Activated naive CD8-positive, alpha-beta T cell treated with anti-CD3 and anti-CD28 coated beads, Interleukin-2, amount 10 ng/mL, durations not matched to agents 7 days and 5 days (primary cell): ENCODE data around the gene QRFP. TPM values are rescaled to one million over a fixed set of nuclear protein-coding genes. Genes with fewer than 3 reads are reported as not detected.

Experiments
- ATAC-seq: fragments of 150-1000 bp; cut with Tn5 transposase; one replicate; pipeline ENCODE4 v1.10.0; 2021; ENCODE audit warnings: low read depth, moderate library complexity
- POLR2A ChIA-PET: fragments of 350-600 bp; sonication (Branson Sonifier 250); formaldehyde crosslinking; loops from one replicate; lab custom pipeline; 2021; ENCODE audit warnings: antibody characterized with exemption; lab: Charles Lee
- DNase-seq: peaks from one replicate; pipeline ENCODE4 v3.0.0; 2021
- H3K27ac Mint-ChIP-seq: one replicate; pipeline ENCODE4 v1.8.0; 2022; ENCODE audit warnings: mild to moderate bottlenecking, mixed read lengths
- H3K27me3 Mint-ChIP-seq: one replicate; pipeline ENCODE4 v1.8.0; 2022; ENCODE audit warnings: mild to moderate bottlenecking, moderate library complexity, mixed read lengths
- H3K36me3 Mint-ChIP-seq: one replicate; pipeline ENCODE4 v1.8.0; 2021; ENCODE audit warnings: mild to moderate bottlenecking, mixed read lengths
- H3K4me1 Mint-ChIP-seq: one replicate; pipeline ENCODE4 v1.8.0; 2021; ENCODE audit warnings: mixed read lengths
- H3K4me3 Mint-ChIP-seq: one replicate; pipeline ENCODE4 v1.8.0; 2022; ENCODE audit warnings: mild to moderate bottlenecking, moderate library complexity, mixed read lengths
- H3K9me3 Mint-ChIP-seq: one replicate; pipeline ENCODE4 v1.8.0; 2021; ENCODE audit warnings: mixed read lengths
- total RNA-seq, 2 experiments: library from RNA; stranded (reverse); gene quantifications; one replicate each; pipeline ENCODE4 v1.2.3, GENCODE V29; 2021

QRFP gene
- total RNA-seq, 2 experiments from 2014 or later, result not detected

DNA sequence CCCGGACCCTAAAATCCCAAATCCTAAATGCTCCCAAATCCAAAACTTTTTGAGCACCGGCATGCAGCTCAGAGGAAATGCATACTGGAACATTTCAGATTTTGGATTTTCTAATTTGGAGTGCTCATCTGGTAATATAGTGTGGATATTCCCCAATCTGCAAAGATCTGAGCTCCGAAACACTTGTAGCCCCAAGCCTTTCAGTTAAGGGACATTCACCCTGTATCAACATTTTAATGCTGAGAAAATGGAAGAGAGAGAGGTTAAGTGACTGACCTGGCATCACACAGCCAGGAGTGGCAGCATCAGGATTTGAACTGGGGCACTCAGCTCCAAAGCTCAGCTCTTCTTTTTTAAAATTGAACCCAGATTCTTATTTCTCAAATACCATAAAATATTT lies 30.7 kb downstream of the QRFP start:
- Mint-ChIP-seq H3K36me3 (no peaks in the 10 kb centered on the region), H3K27ac (no peak overlapping the region), H3K4me3 (no peak overlapping the region), H3K9me3 (no peaks in the 10 kb centered on the region), H3K27me3 (no peaks in the 10 kb centered on the region), H3K4me1 (no peaks in the 10 kb centered on the region)
- POLR2A ChIA-PET, result interaction anchor here (1.4 kb wide), 1 partner anchor 181 kb away, joined by 5 read pairs; no protein-coding TSS in a partner anchor
- DNase-seq (no peak), ATAC-seq (no peak)

- no peaks in the 10 kb centered on the region for H3K4me1 Mint-ChIP-seq
- no peak for DNase-seq
- no peaks in the 10 kb centered on the region for H3K36me3 Mint-ChIP-seq
- H3K9me3 Mint-ChIP-seq, result no peaks in the 10 kb centered on the region
- ATAC-seq, result no peak
- H3K4me3 Mint-ChIP-seq, result no peak overlapping the region
- H3K27me3 Mint-ChIP-seq, result no peaks in the 10 kb centered on the region
- POLR2A ChIA-PET, result no interaction called here
- H3K27ac Mint-ChIP-seq, result no peak overlapping the region
Observed at GRCh38 chr9:130864541-130864940, 32.1 kb downstream of the QRFP start.

- Mint-ChIP-seq H3K27ac (no peak overlapping the region), H3K9me3 (no peaks in the 10 kb centered on the region), H3K36me3 (no peaks in the 10 kb centered on the region), H3K4me1 (no peaks in the 10 kb centered on the region), H3K4me3 (no peak overlapping the region), H3K27me3 (no peaks in the 10 kb centered on the region)
- POLR2A ChIA-PET, result no interaction called here
- ATAC-seq (no peak), DNase-seq (no peak)
Observed at GRCh38 chr9:130862747-130863146, 33.9 kb downstream of the QRFP start.

DNA sequence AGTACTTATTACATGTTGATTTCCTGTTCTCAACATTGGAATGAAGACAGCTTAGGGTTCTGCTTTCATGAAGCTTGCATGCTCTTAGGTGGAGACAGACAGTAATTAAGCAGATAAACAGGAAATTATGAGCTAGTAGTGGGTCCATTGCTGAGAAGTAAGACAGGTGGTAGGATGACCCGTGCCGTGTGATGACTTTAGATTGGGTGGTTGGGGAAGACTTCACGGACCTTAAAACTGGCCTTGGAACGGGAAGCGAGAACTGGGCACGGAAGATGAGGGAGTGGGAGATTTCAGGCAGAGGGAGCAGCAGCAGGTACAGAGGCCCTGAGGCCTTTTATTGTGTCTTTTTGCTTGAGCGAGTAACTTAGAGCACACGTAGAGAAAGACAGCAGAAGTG lies 34.4 kb downstream of the QRFP start:
- H3K27ac Mint-ChIP-seq, result no peak overlapping the region
- no peaks in the 10 kb centered on the region for H3K9me3 Mint-ChIP-seq
- H3K27me3 Mint-ChIP-seq, result no peaks in the 10 kb centered on the region
- no peaks in the 10 kb centered on the region for H3K4me1 Mint-ChIP-seq
- no peak for DNase-seq
- no peak overlapping the region for H3K4me3 Mint-ChIP-seq
- POLR2A ChIA-PET, result no interaction called here
- ATAC-seq, result no peak
- H3K36me3 Mint-ChIP-seq, result no peaks in the 10 kb centered on the region

DNA sequence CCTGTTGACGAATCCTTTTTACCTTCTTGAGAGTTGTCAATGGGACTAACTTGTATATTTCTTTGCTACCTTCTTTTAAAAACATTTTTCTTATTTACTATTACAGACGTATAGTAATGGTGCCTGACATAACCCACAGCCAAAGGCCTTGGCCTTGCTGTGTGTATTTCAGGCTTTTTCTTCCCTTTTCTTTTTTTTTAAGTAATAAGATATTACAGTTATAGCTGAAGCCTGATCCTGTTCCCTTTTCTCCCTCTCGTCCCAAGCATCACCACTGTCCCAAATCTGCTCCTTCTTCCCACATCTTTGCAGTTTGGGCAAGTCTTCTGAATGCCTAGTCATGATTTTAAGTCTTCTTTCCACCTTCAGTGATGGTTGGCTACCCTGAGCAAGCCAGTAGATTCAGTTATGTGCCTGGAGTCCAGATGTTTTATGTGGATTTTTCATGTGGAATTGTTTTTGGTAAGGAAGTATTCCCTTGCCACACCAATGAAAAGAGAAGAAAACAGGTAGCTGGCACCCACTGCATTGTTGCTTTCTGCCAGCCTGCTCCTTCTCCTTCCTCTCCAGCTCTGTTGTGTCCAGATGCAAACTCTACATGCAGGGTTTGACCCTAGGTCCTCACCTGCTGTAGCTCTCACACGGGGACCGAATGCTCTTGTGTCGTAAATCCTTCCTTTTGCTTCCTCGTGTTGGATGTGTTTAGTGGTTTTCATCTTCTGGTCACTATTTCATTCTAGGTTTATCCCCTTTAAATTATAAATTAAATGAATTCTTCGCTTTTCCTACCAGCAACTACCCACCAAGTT lies 35.0 kb downstream of the QRFP start:
- DNase-seq, result no peak
- Mint-ChIP-seq H3K27me3 (no peaks in the 10 kb centered on the region), H3K4me1 (no peaks in the 10 kb centered on the region), H3K27ac (no peak overlapping the region), H3K4me3 (no peak overlapping the region), H3K9me3 (no peaks in the 10 kb centered on the region), H3K36me3 (no peaks in the 10 kb centered on the region)
- ATAC-seq, result no peak
- POLR2A ChIA-PET, result no interaction called here

DNA sequence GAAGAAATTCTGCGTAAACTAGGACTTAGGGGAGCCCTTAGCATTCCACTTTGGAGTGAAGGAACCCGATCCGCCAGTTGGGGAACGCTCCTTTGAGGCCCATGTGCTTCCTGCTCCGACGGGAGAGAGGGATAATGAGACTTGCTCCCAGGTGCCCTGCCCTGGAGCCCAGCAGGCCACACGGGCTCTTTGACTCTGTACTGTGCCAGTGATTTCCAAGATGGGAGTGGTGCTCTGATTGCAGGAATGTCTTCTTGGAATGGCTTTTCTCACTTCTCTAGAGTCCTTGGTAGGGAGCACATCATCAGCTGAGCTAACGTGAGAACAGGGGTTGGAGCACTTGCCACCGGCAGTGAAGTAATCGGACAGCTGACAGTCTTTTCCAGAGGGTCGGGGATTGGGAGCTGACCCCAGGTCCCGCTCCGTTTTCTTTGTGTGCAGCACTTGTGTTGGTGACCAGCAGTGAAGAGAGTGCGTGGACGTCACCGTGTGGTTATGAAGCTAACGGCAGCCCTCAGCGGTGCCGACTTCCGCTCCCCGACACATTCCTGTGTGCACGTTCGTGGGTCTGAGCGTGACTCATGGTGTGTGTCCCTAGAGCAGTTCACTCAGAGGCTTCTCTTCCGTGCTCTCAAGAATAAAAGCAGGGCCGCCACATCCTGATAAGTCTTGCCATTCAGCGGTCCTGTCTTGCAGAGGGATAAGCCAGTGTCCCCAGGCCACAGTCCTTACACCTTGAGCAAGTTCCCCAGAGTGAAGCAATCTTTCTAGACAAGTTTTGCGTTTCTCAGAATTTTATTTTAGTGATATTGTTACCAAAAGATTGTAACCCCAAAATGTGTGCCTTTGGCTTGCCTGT lies 35.9 kb downstream of the QRFP start:
- no peak overlapping the region for H3K4me3 Mint-ChIP-seq
- no peak for ATAC-seq
- POLR2A ChIA-PET, result no interaction called here
- H3K9me3 Mint-ChIP-seq, result no peaks in the 10 kb centered on the region
- H3K27me3 Mint-ChIP-seq, result no peaks in the 10 kb centered on the region
- H3K27ac Mint-ChIP-seq, result no peak overlapping the region
- no peaks in the 10 kb centered on the region for H3K4me1 Mint-ChIP-seq
- H3K36me3 Mint-ChIP-seq, result no peaks in the 10 kb centered on the region
- no peak for DNase-seq

- no peaks in the 10 kb centered on the region for H3K9me3 Mint-ChIP-seq
- no peaks in the 10 kb centered on the region for H3K4me1 Mint-ChIP-seq
- no peak for DNase-seq
- POLR2A ChIA-PET, result no interaction called here
- no peak overlapping the region for H3K27ac Mint-ChIP-seq
- H3K27me3 Mint-ChIP-seq, result no peaks in the 10 kb centered on the region
- H3K4me3 Mint-ChIP-seq, result no peak overlapping the region
- ATAC-seq, result no peak
- H3K36me3 Mint-ChIP-seq, result no peaks in the 10 kb centered on the region
Observed at GRCh38 chr9:130858739-130859705, 37.6 kb downstream of the QRFP start.

DNA sequence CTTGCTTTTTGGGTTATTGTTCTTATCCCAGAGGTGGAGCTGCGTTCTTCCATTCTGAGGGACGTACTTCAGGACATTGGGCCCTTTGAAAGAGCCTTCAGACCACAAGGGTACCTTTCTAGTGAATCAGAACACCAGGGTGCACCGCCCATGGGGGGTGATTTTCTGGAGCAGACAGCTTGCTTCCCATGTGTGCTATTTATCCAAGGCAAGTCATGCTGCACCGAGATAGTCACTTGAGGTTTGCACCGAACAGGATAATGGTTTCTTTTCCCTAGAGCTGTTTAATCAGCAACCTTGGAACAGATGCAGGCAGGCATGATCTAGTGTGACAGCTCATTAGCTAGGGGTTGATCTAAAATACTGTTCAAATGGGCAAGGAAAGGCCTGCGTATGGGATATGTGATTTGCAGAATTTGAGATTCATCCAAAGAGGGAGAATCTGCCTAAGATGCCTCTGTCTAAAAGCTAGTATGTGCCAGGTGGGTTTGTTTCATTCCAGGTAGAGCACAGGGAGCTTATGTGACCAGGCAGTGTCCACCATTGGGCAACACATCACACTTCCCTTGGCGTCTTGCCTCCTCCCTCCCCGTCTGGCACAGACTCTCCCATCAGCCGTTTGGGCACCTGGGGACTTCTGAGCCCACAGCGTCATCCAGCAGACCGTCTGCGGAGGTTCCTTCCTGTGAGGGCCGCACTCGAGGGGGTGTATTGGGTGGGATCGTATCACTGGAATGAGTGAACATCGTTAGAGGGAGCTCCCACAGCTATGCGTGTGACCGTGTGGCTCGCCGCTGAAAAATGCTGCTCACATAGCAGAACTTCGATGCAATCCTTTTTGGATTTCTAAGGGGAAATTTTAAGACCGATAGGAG lies 38.5 kb downstream of the QRFP start:
- Mint-ChIP-seq H3K4me1 (no peaks in the 10 kb centered on the region), H3K27ac (no peak overlapping the region), H3K9me3 (no peaks in the 10 kb centered on the region), H3K4me3 (no peak overlapping the region), H3K27me3 (no peaks in the 10 kb centered on the region), H3K36me3 (no peaks in the 10 kb centered on the region)
- DNase-seq, result no peak
- no peak for ATAC-seq
- POLR2A ChIA-PET, result no interaction called here

GRCh38 chr9:130856474-130856873 lies 40.1 kb downstream of the QRFP start:
- POLR2A ChIA-PET, result no interaction called here
- no peak for ATAC-seq
- Mint-ChIP-seq H3K36me3 (no peaks in the 10 kb centered on the region), H3K27me3 (no peaks in the 10 kb centered on the region), H3K4me1 (no peaks in the 10 kb centered on the region), H3K27ac (no peak overlapping the region), H3K9me3 (no peaks in the 10 kb centered on the region), H3K4me3 (no peak overlapping the region)
- DNase-seq, result no peak

GRCh38 chr9:130854835-130855234 lies 41.8 kb downstream of the QRFP start:
- no peak for ATAC-seq
- Mint-ChIP-seq H3K36me3 (no peaks in the 10 kb centered on the region), H3K4me1 (no peaks in the 10 kb centered on the region), H3K27me3 (no peaks in the 10 kb centered on the region), H3K9me3 (no peaks in the 10 kb centered on the region), H3K4me3 (no peak overlapping the region), H3K27ac (no peak overlapping the region)
- POLR2A ChIA-PET, result no interaction called here
- DNase-seq, result no peak

DNA sequence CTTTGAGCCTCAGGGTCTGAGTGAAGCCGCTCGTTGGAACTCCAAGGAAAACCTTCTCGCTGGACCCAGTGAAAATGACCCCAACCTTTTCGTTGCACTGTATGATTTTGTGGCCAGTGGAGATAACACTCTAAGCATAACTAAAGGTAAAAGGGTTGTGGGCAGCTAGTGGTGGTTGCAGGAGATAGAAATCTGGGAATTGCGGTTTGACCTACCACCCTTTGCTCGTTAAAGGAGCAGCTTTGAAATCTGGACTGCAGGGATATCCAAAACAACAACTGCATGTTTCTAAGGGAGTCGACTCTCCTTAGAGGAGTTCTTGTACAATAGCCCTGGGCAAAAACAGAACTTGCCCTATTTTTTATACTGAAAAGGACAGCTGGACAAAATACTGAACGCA lies 42.5 kb downstream of the QRFP start:
- POLR2A ChIA-PET, result no interaction called here
- DNase-seq (no peak), ATAC-seq (no peak)
- no peaks in the 10 kb centered on the region for H3K4me1 Mint-ChIP-seq
- H3K36me3 Mint-ChIP-seq, result no peaks in the 10 kb centered on the region
- no peaks in the 10 kb centered on the region for H3K27me3 Mint-ChIP-seq
- H3K27ac Mint-ChIP-seq, result no peak overlapping the region
- H3K9me3 Mint-ChIP-seq, result no peaks in the 10 kb centered on the region
- H3K4me3 Mint-ChIP-seq, result no peak overlapping the region

DNA sequence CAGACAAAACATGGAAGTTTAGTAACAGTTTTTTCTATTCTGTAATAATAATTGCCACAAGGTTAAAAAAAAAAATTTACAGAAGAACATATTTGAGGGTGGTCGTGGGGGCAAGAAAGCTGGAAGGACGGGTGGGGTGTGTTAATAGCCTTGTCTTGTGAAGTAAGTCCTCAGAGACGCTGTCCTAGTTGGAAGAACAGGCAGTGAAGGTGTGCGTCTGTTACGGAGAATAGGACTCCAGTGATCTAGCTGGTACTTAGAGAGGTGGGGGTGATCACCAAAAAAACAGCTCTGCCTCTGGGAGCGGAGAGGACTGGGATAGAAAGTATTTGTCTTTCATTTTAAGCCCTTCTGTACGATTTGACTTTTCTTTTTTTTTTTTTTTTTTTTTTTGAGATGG lies 43.8 kb downstream of the QRFP start:
- Mint-ChIP-seq H3K4me1 (no peaks in the 10 kb centered on the region), H3K27ac (no peak overlapping the region), H3K36me3 (no peaks in the 10 kb centered on the region), H3K27me3 (no peaks in the 10 kb centered on the region), H3K9me3 (no peaks in the 10 kb centered on the region), H3K4me3 (no peak overlapping the region)
- POLR2A ChIA-PET, result no interaction called here
- no peak for DNase-seq
- no peak for ATAC-seq
